Testis (tissue), 2 donors: ENCODE results near the gene GYG2.
"Not testable (repeated sequence)": the region's sequence is repeated elsewhere in the genome, so short reads cannot be mapped to it uniquely, and the experiment has no call there.

Experiments
- POLR2A ChIP-seq: fragments of 450-650 bp; IDR thresholded peaks from one replicate; pipeline ENCODE4 v1.6.1; 2017; ENCODE audit warnings: antibody characterized with exemption, mild to moderate bottlenecking, moderate library complexity
- TF ChIP-seq, protein P1 (sequence below), 3 experiments: fragments of 450-650 bp in 2 of 3; fragments of 200-600 bp in 1 of 3; sonication (generic) in 1 of 3; IDR thresholded peaks; one replicate each; pipeline ENCODE4 v1.5.1; 2016 to 2019; ENCODE audit warnings: antibody characterized with exemption in 3 of 3, mild to moderate bottlenecking in 2 of 3, moderate library complexity in 1 of 3

- TF ChIP-seq POLR2A, result not testable (repeated sequence)
- TF ChIP-seq, protein P1, sequence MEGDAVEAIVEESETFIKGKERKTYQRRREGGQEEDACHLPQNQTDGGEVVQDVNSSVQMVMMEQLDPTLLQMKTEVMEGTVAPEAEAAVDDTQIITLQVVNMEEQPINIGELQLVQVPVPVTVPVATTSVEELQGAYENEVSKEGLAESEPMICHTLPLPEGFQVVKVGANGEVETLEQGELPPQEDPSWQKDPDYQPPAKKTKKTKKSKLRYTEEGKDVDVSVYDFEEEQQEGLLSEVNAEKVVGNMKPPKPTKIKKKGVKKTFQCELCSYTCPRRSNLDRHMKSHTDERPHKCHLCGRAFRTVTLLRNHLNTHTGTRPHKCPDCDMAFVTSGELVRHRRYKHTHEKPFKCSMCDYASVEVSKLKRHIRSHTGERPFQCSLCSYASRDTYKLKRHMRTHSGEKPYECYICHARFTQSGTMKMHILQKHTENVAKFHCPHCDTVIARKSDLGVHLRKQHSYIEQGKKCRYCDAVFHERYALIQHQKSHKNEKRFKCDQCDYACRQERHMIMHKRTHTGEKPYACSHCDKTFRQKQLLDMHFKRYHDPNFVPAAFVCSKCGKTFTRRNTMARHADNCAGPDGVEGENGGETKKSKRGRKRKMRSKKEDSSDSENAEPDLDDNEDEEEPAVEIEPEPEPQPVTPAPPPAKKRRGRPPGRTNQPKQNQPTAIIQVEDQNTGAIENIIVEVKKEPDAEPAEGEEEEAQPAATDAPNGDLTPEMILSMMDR (IDR thresholded peaks at IDR 0.05), result not testable (repeated sequence)
These were observed 48.1 kb upstream of the GYG2 start for GRCh38 chrX:2780472-2781225.
